NCI-H187 treated with DMSO at 0.1 percent for 48 hours (cell line): ENCODE results near the gene RNH1.

Experiments
- DNase-seq: peaks from one replicate; lab custom pipeline; 2025; lab: John Stamatoyannopoulos, UW

Gene RNH1

DNA sequence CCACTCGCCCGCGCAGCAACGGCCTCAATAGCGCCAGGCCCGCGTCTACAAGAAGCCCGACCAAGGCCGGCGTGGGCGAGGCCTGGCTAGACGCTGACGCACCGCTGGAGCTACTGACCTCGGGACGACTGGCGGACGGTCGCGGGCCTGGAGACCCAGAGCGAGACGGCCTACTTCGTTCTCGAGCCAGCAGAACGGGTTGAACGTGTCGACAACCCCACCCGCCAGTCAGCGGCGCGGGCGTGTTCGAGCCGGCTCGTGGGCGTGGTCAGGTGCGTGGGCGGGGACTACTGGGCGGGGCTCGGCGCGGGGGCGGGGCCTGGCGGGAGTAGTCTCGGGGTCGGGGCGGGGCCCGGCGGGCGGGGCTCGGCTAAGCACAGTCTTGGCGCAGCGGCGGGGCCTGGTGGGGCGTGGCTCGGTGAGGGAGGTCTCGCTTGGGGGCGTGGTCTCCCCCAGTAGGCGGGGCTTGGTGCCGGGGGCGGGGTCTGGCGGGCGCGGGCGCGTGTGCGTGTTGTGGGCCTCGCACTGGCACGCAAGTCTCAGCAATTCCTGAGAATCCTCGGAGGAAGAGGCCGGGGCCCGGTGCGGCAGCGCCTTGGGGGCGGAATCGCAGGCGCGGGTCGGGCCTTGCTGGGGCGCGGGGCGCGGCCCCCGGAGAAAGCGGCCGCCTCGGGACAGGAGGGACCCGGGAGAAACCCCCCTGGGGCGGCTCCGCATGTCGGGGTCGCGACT lies at the start of gene RNH1:
TSS of gene RNH1 (minus strand) at position 248 of the 732 bp plus-strand sequence. CDS start 5,080 bp downstream, outside the sequence.
- DNase-seq: peak; percentile 69

DNA sequence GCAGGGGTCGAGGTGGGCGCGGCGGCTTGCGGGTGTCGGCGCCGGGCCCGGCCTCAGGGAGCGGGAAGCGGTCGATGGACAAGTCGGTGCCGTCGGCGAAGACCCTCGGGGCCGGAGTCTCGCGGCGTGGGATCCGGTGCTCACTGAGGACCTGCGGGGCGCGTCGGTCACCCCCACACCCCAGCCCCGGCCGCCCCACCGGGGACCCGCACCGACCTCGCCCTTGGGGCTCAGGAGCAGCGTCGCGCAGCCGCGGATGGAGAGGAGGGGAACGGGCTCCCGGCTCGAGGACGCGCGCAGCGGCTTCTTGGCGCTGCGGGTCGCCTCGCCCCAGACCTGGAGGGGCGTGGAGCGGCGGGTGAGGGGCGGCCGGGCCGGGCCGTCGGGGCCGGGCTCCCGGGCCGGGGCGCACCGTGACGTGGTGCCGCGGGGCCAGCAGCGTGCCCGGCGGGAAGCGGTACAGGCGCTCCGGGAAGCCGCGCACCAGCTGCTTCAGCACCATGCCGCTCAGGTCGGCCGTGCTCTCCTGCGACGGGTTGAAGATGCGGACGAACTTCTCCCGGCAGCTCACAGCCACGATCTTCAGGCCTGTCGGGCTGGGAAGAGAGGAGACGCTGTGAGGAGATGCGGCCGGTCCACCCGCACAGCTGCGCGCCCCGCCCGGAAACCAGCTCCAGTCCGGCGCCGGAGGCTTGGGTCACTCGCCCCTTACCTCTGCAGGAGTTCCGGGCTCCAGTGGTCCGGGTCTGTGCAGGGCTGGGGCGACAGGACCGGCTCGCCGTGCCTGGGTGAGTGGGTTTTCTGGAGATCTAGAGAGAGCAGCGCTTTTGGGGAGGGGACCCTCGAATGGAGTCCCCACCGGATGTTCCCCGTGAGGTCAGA lies 49.0 kb upstream of the RNH1 start:
- no peak for DNase-seq

DNA sequence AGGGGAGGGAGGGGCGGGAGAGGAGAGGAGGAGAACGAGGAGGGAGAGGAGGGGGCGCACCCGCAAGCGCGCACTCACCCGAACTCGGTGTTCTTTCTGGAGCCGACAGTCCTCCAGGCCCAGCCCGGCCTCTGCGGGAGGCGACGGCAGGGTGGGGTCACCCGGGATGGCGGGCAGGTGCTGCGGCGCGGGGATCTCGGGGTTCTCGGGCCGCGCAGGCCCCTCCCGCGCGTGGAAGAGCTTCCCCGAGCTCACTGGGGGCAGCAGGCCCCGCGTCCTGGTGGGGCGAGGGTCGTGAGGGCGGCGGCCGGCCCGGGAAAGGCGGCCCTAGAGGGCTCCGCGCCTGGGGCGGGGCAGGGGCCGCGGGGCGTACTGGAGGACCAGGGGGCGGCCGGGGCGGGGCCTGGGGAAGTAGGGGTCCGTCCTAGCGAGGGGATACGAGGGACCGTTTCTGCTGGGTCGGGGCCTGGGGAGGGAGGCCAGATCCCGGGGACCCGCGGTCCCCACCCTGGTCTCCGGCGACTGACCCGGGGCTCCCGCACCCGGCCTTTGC lies 48.3 kb upstream of the RNH1 start:
- no peak for DNase-seq

DNA sequence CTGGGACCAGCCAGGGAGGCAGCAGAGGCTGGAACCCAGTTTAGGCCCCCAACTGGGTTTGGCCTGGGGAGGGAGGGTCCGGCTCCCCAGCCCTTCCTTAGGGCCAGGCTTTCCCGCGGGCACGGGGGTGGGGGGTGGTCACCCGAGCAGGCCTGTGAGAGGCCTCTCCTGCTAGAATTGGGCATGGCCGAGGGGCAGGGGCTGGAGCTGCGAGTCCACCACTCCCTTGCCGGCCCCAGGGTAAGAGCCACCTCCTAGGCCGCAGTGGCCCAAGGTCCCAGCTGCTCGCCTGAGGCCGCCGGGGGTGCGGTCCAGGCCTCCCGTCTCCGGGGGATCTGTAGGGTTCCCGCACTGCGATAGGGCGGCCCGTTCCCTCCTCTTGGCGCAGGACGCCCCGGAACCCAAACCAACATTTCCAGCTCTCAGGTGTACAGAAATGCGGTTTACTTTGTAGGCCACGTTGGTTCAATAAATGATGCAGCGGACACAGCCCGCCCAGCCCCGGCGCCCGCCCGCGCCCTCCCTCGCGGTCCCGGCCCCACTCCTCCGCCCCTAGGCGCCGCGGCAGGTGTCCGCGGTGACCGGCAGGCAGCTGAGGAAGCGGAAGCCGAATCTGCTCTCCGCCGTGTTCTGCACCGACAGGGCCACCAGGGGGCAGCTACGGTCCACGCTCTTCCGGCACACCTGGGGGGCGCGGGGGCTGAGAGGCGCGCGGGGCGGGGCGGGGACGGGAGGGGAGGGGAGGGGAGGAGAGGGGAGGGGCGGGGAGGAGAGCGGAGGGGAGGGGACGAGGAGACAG lies 47.6 kb upstream of the RNH1 start:
- no peak for DNase-seq

DNA sequence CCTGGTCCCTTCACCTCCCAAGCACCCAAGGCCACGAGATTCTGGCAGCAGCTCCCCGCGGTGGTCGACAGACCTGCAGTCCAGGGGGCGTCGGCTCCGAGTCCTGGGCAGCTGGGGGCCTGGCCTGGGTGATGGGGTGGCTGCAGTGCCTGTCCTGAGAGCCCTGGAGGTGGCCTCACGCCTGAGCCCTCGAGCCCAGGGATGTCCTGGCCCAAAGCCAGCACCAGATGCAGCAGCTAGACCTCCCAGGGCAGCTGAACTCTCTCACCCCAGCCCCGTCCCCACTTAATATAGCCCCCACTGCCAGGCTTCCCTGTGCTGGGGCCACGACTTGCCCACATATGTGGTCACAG lies 46.9 kb upstream of the RNH1 start:
- no peak for DNase-seq

DNA sequence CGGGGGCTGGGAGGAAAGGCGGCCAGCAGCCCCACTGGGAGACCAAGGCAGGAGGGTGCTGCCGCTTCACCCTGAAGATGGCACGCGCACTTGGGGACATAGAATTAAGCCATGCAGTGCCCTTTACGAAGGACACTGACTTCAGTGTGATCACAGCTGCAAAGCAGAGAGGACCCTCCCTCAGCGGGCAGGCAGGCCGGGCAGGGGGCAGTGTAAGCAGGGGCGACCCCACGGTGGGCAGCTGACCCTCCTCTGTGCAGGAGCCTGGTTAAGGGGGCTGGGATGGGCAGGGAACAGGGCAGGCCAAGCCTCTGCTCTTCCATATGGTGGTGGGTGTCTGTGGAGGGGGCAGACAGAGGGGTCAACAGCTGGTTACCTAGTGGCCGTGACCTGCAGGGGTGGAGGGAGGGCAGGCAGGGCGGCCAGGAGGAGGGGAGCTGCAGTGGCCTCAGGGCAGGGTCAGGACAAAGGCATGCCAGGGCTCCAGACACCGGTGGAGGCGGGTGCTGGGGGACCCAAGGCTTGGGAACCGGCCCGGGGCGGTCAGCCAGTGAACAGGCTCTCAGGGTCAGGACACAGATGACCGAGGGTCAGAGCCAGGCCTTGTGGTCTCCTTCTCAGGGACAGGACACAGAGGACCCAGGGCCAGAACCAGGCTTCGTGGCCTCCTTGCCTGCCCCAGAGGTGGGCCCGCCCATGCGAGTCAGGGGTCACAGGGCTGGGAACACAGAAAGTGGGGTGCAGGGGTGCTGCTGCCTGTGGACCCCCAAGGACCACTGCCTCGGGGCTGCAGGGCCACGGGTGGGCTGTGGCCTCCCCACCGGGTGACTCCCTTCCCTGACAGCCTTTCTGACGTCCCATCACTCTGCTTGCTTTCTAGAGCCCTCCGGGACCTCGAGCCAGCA lies 46.3 kb upstream of the RNH1 start:
- no peak for DNase-seq

DNA sequence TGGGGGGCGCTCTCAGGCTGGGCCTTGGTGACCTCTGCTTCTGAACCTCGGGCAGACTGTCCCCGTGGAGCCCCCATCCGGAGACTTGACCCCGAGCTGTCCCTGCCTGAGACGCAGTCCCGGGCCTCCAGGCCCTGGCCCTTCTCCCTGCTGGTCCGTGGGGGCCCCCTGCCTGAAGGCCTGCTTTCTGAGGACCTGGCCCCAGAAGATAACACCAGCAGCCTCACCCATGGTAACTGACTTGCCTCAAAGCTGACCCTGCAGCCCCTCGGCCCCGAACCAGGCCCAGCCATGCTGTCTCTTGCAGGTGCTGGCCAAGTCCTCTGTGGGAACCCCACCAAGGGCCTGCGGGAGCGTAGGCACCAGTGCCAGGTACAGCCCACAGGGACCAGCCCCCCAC lies 44.6 kb upstream of the RNH1 start:
- no peak for DNase-seq

DNA sequence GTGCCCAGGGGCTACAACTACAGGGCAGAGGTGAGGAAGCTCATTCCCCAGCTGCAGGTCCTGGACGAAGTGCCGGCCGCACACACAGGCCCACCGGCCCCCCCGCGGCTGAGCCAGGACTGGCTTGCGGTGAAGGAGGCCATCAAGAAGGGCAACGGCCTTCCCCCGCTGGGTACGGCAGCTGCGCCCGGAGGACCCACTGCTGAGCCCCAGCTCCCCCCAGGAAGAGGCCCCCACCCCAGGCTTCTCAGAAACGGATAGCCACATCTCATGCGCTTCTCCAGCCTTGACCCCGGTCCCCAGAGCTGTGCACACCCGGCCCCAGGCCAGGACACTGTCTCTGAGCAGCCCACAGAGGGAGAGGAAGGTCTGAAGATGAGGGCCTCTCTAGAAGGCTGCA lies 44.1 kb upstream of the RNH1 start:
- DNase-seq: no peak

DNA sequence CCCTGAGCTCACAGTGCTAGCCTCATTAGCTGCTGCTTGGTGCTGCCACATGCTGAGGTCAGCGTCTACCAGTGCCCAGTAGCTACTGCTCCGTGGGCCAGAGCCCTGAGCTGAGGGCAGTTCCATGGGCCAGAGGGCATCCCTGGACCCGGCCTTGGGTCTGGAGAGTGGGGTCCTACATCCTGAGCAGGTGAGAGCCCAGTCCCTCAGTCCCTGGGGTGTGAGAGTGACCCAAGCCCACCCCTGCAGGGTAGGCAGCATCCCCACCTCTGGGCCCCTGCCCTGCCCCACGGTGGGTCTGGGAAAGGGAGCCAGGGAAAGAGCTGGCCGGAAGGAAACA lies 43.7 kb upstream of the RNH1 start:
- no peak for DNase-seq

DNA sequence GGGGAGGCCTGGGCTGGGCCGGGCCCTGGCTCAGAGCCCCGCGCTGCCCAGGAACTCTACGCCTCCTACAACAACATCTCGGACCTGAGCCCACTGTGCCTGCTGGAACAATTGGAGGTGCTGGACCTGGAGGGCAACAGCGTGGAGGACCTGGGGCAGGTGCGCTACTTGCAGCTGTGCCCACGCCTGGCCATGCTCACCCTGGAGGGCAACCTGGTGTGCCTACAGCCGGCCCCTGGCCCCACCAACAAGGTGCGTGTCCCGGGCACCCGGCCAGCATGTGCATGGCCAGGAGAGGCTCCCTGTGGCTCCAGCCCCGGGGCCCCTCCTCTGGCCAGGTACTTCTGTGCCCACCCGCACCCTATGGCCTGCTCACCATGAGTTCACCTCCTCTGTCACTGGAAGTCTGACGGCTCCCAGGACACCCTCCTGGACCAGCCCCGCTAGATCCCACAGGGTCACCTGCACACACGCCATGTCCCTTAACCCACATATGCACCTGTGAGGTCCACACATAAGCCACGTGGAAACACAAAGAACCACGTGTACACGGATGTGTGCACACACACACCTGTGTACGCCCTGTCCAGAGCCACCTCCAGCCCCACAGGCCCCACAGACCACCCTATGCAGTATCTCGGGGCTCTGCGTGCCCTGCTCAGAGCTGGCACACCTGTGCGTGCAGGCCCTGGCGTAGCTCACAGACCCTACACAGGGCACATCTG lies 43.1 kb upstream of the RNH1 start:
- no peak for DNase-seq

DNA sequence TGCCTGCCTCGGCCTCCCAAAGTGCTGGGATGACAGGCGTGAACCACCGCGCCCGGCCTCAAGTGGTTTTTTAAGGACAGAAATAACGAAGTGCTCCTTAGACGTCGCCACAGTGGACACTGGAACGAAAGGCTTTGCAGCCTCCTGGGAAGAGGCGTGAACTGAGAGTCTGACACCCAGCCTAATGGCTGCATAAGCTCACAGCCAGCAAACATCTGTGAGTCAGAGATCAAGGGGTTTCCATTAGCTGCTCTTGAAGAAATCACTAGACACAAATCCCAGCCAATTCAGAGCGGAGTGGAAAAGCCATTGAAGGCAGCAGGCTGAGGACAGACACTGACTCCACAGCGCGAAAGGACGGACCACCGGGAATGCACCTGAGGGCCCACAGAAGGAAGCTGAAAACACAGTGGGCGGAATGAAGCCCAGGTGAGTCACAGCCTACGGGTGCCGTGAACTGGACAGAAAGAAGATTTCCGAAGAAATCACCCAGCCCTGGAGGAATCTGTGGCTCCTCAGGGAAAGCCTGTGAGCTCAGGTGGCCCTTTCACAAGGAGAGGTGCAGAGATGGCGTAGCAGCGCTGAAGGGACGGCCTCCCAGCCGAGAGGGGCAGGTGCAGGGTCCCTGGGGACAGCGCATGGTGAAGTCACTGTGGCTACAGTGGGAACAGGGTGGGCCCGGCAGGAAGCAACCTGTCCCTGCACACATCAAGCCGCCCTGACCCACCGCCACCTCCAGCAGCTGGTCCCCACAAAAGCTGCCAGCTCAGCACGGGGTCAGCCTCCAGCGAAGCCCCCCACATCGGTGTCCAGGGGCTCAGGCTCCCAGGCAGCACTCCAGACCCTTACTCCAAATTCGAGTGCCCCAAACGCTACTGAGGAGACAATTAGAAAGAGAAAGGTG lies 41.9 kb upstream of the RNH1 start:
- no peak for DNase-seq

DNA sequence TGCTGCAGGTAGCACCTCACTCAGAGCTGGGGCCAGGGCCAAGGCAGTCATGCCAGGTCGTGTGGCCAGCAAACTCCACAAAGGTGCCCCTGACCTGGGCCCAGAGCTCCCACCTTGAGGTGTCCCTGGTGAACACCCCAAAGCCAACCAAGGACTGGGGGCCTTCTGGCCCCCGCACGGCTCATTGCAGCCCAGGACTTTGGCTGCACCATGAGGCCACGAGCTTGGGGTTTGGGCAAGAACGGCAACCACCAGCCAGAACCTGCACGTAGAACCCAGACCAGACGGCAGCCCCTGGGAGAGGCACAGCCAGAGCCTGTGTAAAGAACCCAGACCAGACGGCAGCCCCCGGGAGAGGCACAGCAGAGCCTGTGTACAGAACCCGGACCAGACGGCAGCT lies 38.1 kb upstream of the RNH1 start:
- DNase-seq: no peak

DNA sequence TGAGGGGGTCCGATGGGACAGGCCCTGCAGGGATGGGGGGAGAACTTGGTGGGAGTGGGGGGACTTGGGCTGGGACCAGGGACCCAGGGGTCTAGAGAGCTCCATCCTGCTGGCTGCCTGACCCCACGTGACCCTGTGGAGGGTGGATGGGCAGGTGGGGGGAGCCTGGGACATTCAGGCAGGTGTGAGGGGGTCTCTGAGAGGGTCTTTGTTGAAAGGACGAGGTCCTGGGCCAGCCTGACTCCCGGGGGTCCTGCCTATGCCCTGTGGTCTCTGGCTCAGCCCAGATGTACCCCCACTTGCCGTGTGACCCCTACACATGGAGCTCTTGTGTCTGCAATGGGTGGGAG lies 37.8 kb upstream of the RNH1 start:
- DNase-seq: no peak

DNA sequence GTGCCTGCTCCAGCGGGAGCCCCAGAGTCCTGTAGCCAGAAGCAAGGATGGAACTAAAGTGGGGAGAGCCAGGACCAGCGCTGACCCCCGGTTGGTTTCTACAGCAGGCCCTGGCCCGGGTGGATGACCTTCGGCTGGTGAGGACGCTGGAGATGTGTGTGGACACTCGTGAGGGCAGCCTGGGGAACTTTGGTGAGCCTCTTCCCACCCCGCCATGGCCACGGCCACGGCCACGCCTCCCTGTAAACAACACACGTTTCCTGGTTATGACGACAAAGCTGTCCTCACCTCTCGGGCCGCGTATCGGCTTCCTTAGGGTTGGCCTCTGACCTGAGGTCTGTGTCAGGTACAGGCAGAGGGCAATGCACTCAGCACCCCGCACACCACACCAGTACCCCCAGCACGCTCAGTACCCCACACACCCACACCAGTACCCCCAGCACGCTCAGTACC lies 34.4 kb upstream of the RNH1 start:
- no peak for DNase-seq

DNA sequence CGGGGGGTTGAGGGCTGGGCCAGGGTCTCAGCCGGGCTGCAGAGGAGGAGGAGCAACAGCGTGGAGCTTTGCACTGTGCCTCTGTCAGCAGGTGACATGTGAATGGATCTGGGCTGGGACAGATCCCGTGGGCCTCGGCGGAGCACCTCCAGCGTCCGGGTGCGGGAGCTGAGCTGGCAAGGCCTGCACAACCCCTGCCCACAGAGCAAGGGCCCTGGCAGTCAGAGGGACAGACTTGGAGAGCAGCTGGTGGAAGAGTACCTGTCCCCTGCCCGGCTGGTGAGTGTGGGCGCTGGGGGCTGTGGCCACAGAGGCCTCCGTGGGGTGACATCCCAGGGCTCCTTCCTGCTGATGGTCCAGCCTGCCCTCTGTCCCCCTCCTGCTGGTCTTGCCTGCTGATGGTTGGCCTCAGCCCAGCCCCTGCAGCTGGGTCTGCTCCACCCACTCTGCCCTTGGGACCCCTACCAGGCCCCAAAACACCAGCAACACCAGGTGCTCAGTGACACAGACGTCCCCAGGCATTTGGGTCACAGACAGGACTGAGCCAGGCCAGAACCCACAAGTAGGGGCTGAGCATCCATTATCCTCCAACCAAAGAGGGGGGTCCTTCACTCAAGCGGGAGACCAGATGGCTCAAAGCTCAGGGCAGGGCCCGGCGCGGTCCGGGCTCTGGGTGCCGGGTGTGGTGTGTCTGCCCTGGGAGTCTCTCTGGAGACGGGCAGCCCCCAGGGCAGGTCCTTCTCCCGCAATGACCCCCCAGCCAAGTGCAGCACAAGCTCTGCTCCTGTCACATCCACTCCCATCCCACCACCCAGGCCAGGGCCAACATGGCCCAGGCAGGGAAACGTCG lies 33.8 kb upstream of the RNH1 start:
- no peak for DNase-seq

DNA sequence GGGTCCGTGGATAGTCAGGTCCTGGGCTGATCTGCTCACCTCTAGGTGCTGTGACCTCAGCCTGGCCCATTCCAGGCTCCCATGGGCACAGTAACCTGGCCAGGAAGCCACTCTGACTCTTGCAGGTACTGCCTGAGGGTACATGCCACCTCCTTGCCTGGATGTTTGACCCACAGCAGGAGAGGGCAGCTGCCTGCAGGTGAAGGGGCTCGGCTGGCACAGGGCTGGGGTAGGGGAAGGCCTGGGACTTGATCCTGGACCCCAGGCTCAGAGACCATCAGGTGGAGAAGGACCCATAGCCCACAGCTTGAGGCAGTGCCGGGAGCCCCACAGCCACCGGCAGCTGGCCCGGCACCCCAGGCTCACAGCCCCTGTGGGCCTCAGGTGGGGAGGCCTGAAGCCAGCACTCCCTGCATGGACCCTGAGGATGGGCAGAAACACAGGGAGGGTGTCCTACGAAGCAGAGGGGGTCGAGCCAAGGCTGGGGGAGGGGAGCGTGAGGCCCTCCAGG lies 33.0 kb upstream of the RNH1 start:
- DNase-seq: no peak

DNA sequence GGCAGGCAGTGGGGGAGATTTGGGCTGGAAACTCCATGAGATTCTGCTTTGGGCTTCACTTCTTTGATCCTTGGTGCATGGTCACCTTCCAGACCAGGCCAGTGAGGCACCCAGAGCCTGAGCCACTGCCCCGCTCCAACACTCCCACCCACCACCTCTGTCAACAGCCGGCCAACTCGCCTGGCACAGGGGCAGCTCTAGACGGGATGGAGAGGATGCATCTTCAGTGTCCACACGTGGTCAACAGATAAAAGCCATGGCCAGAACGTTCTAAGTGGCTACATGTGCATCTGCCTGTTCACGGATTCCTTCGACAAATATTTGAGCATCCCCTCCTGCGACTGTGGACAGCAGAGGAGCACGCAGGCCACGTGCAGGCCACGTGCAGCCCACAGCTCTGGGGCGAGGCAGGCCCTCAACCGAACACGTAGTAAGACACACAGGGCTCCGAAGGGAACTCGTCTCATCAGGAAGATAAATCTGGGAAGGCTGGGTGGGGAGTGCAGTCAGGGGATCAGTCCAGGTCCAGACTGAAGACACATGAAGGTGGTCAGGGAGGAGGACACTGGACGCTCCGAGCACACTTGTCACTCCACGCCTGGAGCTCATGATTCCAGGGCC lies 31.5 kb upstream of the RNH1 start:
- no peak for DNase-seq
